Fibroblast of villous mesenchyme (primary cell): ENCODE measurements around the gene RAB44. TPM values are rescaled to one million over a fixed set of nuclear protein-coding genes. Genes with fewer than 3 reads are reported as not detected.
"Not testable (repeated sequence)": the region's sequence is repeated elsewhere in the genome, so short reads cannot be mapped to it uniquely, and the experiment has no call there.

Experiments
- DNase-seq: peaks from one replicate; pipeline ENCODE4 v3.0.0-alpha.2; 2010; ENCODE audit warnings: low read depth
- H3K4me3 ChIP-seq: 2 replicates; pipeline ENCODE4 v1.5.1; 2011; ENCODE audit warnings: low read depth, mild to moderate bottlenecking, low read length
- CTCF ChIP-seq: IDR thresholded peaks from 2 replicates; pipeline ENCODE4 v1.5.1; 2012; ENCODE audit warnings: low read depth, mild to moderate bottlenecking, low read length; ENCODE audit not compliant: insufficient read depth
- total RNA-seq: library from RNA; depleted of rRNA; stranded (reverse); fragments of >200 nt; gene quantifications from 2 replicates; pipeline ENCODE4 v1.2.3, GENCODE V29; 2012

The RAB44 gene
- total RNA-seq, result under 0.01 TPM in 1 of 2 replicates, not detected in the other

- no peak for TF ChIP-seq CTCF
- no peak for DNase-seq
- no peak within 1 kb of the TSS for H3K4me3 ChIP-seq
These were observed at the start of gene RAB44 for GRCh38 chr6:36697481-36697903. Gene RAB44, plus strand, starts transcription at chr6:36697826. Its CDS starts 6,410 bp downstream, at chr6:36704236.

- no peak overlapping the region for H3K4me3 ChIP-seq
- TF ChIP-seq CTCF, result no peak
- DNase-seq, result no peak
These were observed 48.5 kb upstream of the RAB44 start for GRCh38 chr6:36649086-36649485.

- no peak for DNase-seq
- no peak overlapping the region for H3K4me3 ChIP-seq
- no peak for TF ChIP-seq CTCF
These were observed 47.7 kb upstream of the RAB44 start for GRCh38 chr6:36649701-36650484.

GRCh38 chr6:36650848-36651478 lies 46.7 kb upstream of the RAB44 start:
- no peak for DNase-seq
- no peak for TF ChIP-seq CTCF
- H3K4me3 ChIP-seq, result no peak overlapping the region

GRCh38 chr6:36651659-36652379 lies 45.8 kb upstream of the RAB44 start:
- DNase-seq, result no peak
- TF ChIP-seq CTCF, result no peak
- H3K4me3 ChIP-seq, result no peak overlapping the region

GRCh38 chr6:36654469-36654868 lies 43.2 kb upstream of the RAB44 start:
- not testable (repeated sequence) for DNase-seq, H3K4me3 ChIP-seq

- no peak for DNase-seq
- no peak for TF ChIP-seq CTCF
- no peak overlapping the region for H3K4me3 ChIP-seq
These were observed 42.4 kb upstream of the RAB44 start for GRCh38 chr6:36655085-36655724.
